ENCODE results near the gene BACH1.

The BACH1 gene

GRCh38 chr21:29387598-29387997 lies 88.9 kb downstream of the BACH1 start:
- Histone ChIP-seq H3K4me2 (ENCODE audit: insufficient read depth, low read length, poor library complexity, severe bottlenecking) (no peak overlapping the region), H2BK12ac (ENCODE audit: low read length) (no peak overlapping the region), H2BK5ac (ENCODE audit: low read length) (no peak overlapping the region), H2BK15ac (ENCODE audit: low read length) (no peak overlapping the region), H3K4me1 (ENCODE audit: control insufficient read depth in 2 of 2, insufficient read depth in 1 of 2, low read depth in 1 of 2, low read length in 2 of 2) (peaks cover 6 to 14% of the 10 kb centered on the region in 2 donors), H2AK5ac (ENCODE audit: low read depth, low read length) (no peak overlapping the region), H3K9ac (ENCODE audit: low read depth, low read length, poor library complexity) (no peak overlapping the region), H3K36me3 (replicated peaks in 1 of 2; ENCODE audit: control insufficient read depth in 2 of 2, insufficient read depth in 2 of 2, low read length in 2 of 2) (no peaks in the 10 kb centered on the region), H4K91ac (ENCODE audit: low read depth, low read length, poor library complexity) (no peak overlapping the region), H3K9me3 (replicated peaks in 1 of 2; ENCODE audit: control insufficient read depth in 2 of 2, insufficient read depth in 1 of 2, low read depth in 1 of 2, low read length in 2 of 2) (no peaks in the 10 kb centered on the region), H3K23ac (ENCODE audit: low read depth, low read length, poor library complexity) (no peak overlapping the region), H2BK120ac (ENCODE audit: low read depth, low read length) (no peak overlapping the region), H3K4ac (ENCODE audit: low read length) (no peak overlapping the region), H3K14ac (ENCODE audit: low read length) (no peak overlapping the region), H3K27me3 (ENCODE audit: control insufficient read depth in 3 of 3, insufficient read depth in 3 of 3, low read depth in 1 of 3, low read length in 3 of 3) (no peaks in the 10 kb centered on the region), H3K18ac (ENCODE audit: low read length) (no peak overlapping the region), H3K4me3 (ENCODE audit: low read length in 2 of 2) (no peak overlapping the region), H3K27ac (replicated peaks; ENCODE audit: low read length) (no peak overlapping the region), H4K8ac (ENCODE audit: low read depth, low read length) (no peak overlapping the region), H3K79me1 (ENCODE audit: low read depth, low read length) (no peaks in the 10 kb centered on the region), H2AFZ (ENCODE audit: low read length) (no peak overlapping the region)
- no peak for DNase-seq (ENCODE audit: low spot score)
- WGBS, 2 donors (ENCODE audit: extremely low coverage in 2 of 2, insufficient read length in 2 of 2, insufficient replicate concordance in 1 of 2) = no CpG with 5 or more reads among the region's 5 CpGs

- Histone ChIP-seq H3K4me2 (ENCODE audit: insufficient read depth, low read length, poor library complexity, severe bottlenecking) (no peak overlapping the region), H3K14ac (ENCODE audit: low read length) (no peak overlapping the region)
- no CpG with 5 or more reads among the region's 3 CpGs for WGBS, 2 donors (ENCODE audit: extremely low coverage in 2 of 2, insufficient read length in 2 of 2, insufficient replicate concordance in 1 of 2)
These were observed 90.4 kb downstream of the BACH1 start for GRCh38 chr21:29389136-29389535.

GRCh38 chr21:29390778-29391177 lies 92.1 kb downstream of the BACH1 start:
- Histone ChIP-seq H3K9me3 (replicated peaks in 1 of 2; ENCODE audit: control insufficient read depth in 2 of 2, insufficient read depth in 1 of 2, low read depth in 1 of 2, low read length in 2 of 2) (no peaks in the 10 kb centered on the region), H3K4me2 (ENCODE audit: insufficient read depth, low read length, poor library complexity, severe bottlenecking) (no peak overlapping the region), H3K14ac (ENCODE audit: low read length) (no peak overlapping the region), H4K91ac (ENCODE audit: low read depth, low read length, poor library complexity) (no peak overlapping the region), H3K4me3 (ENCODE audit: low read length in 2 of 2) (no peak overlapping the region), H2BK12ac (ENCODE audit: low read length) (no peak overlapping the region), H3K9ac (ENCODE audit: low read depth, low read length, poor library complexity) (no peak overlapping the region), H2BK120ac (ENCODE audit: low read depth, low read length) (no peak overlapping the region), H4K8ac (ENCODE audit: low read depth, low read length) (no peak overlapping the region), H3K18ac (ENCODE audit: low read length) (no peak overlapping the region), H2BK5ac (ENCODE audit: low read length) (no peak overlapping the region), H3K36me3 (replicated peaks in 1 of 2; ENCODE audit: control insufficient read depth in 2 of 2, insufficient read depth in 2 of 2, low read length in 2 of 2) (no peaks in the 10 kb centered on the region), H2AFZ (ENCODE audit: low read length) (peak overlapping the region; percentile 6), H2BK15ac (ENCODE audit: low read length) (no peak overlapping the region), H3K23ac (ENCODE audit: low read depth, low read length, poor library complexity) (no peak overlapping the region), H3K27me3 (ENCODE audit: control insufficient read depth in 3 of 3, insufficient read depth in 3 of 3, low read depth in 1 of 3, low read length in 3 of 3) (no peaks in the 10 kb centered on the region), H3K4me1 (ENCODE audit: control insufficient read depth in 2 of 2, insufficient read depth in 1 of 2, low read depth in 1 of 2, low read length in 2 of 2) (peaks cover 0 to 8% of the 10 kb centered on the region in 2 donors), H3K27ac (replicated peaks; ENCODE audit: low read length) (no peak overlapping the region), H3K79me1 (ENCODE audit: low read depth, low read length) (no peaks in the 10 kb centered on the region), H2AK5ac (ENCODE audit: low read depth, low read length) (no peak overlapping the region), H3K4ac (ENCODE audit: low read length) (no peak overlapping the region)
- WGBS, 2 donors (ENCODE audit: extremely low coverage in 2 of 2, insufficient read length in 2 of 2, insufficient replicate concordance in 1 of 2) = no CpG with 5 or more reads among the region's 2 CpGs
- DNase-seq (ENCODE audit: low spot score) = no peak

More at GRCh38 chr21:29389136-29389535, 90.4 kb downstream of the BACH1 start:
- H3K27me3 ChIP-seq (ENCODE audit: control insufficient read depth in 3 of 3, insufficient read depth in 3 of 3, low read depth in 1 of 3, low read length in 3 of 3) = no peaks in the 10 kb centered on the region
- H3K23ac ChIP-seq (ENCODE audit: low read depth, low read length, poor library complexity) = no peak overlapping the region
- no peak overlapping the region for H2BK15ac ChIP-seq (ENCODE audit: low read length)
- no peak overlapping the region for H3K9ac ChIP-seq (ENCODE audit: low read depth, low read length, poor library complexity)
- H3K4me3 ChIP-seq (ENCODE audit: low read length in 2 of 2) = no peak overlapping the region
- H3K4me1 ChIP-seq (ENCODE audit: control insufficient read depth in 2 of 2, insufficient read depth in 1 of 2, low read depth in 1 of 2, low read length in 2 of 2) = peaks cover 4 to 14% of the 10 kb centered on the region in 2 donors
- H3K9me3 ChIP-seq (replicated peaks in 1 of 2; ENCODE audit: control insufficient read depth in 2 of 2, insufficient read depth in 1 of 2, low read depth in 1 of 2, low read length in 2 of 2) = no peaks in the 10 kb centered on the region
- H3K27ac ChIP-seq (replicated peaks; ENCODE audit: low read length) = no peak overlapping the region
- no peak overlapping the region for H4K8ac ChIP-seq (ENCODE audit: low read depth, low read length)
- DNase-seq (ENCODE audit: low spot score) = no peak
- H2BK5ac ChIP-seq (ENCODE audit: low read length) = no peak overlapping the region
- H2AK5ac ChIP-seq (ENCODE audit: low read depth, low read length) = no peak overlapping the region
- no peaks in the 10 kb centered on the region for H3K79me1 ChIP-seq (ENCODE audit: low read depth, low read length)
- no peak overlapping the region for H3K18ac ChIP-seq (ENCODE audit: low read length)
- no peak overlapping the region for H3K4ac ChIP-seq (ENCODE audit: low read length)
- no peak overlapping the region for H2BK120ac ChIP-seq (ENCODE audit: low read depth, low read length)
- no peaks in the 10 kb centered on the region for H3K36me3 ChIP-seq (replicated peaks in 1 of 2; ENCODE audit: control insufficient read depth in 2 of 2, insufficient read depth in 2 of 2, low read length in 2 of 2)
- no peak overlapping the region for H4K91ac ChIP-seq (ENCODE audit: low read depth, low read length, poor library complexity)
- H2BK12ac ChIP-seq (ENCODE audit: low read length) = no peak overlapping the region
- H2AFZ ChIP-seq (ENCODE audit: low read length) = no peak overlapping the region

GRCh38 chr21:29394051-29394450 lies 95.3 kb downstream of the BACH1 start:
- no peaks in the 10 kb centered on the region for H3K9me3 ChIP-seq (replicated peaks in 1 of 2; ENCODE audit: control insufficient read depth in 2 of 2, insufficient read depth in 1 of 2, low read depth in 1 of 2, low read length in 2 of 2)
- no peak for DNase-seq (ENCODE audit: low spot score)
- H2AFZ ChIP-seq (ENCODE audit: low read length) = no peak overlapping the region
- H2AK5ac ChIP-seq (ENCODE audit: low read depth, low read length) = no peak overlapping the region
- H3K18ac ChIP-seq (ENCODE audit: low read length) = no peak overlapping the region
- no peaks in the 10 kb centered on the region for H3K27me3 ChIP-seq (ENCODE audit: control insufficient read depth in 3 of 3, insufficient read depth in 3 of 3, low read depth in 1 of 3, low read length in 3 of 3)
- WGBS, 2 donors (ENCODE audit: extremely low coverage in 2 of 2, insufficient read length in 2 of 2, insufficient replicate concordance in 1 of 2) = no CpG with 5 or more reads among the region's 2 CpGs
- H3K27ac ChIP-seq (replicated peaks; ENCODE audit: low read length) = no peak overlapping the region
- H2BK15ac ChIP-seq (ENCODE audit: low read length) = no peak overlapping the region
- H3K4ac ChIP-seq (ENCODE audit: low read length) = no peak overlapping the region
- H3K79me1 ChIP-seq (ENCODE audit: low read depth, low read length) = no peaks in the 10 kb centered on the region
- no peak overlapping the region for H4K91ac ChIP-seq (ENCODE audit: low read depth, low read length, poor library complexity)
- no peak overlapping the region for H2BK120ac ChIP-seq (ENCODE audit: low read depth, low read length)
- H3K9ac ChIP-seq (ENCODE audit: low read depth, low read length, poor library complexity) = no peak overlapping the region
- H3K14ac ChIP-seq (ENCODE audit: low read length) = no peak overlapping the region
- no peak overlapping the region for H3K4me2 ChIP-seq (ENCODE audit: insufficient read depth, low read length, poor library complexity, severe bottlenecking)
- H3K4me1 ChIP-seq (ENCODE audit: control insufficient read depth in 2 of 2, insufficient read depth in 1 of 2, low read depth in 1 of 2, low read length in 2 of 2) = peaks cover 0 to 8% of the 10 kb centered on the region in 2 donors
- no peak overlapping the region for H3K23ac ChIP-seq (ENCODE audit: low read depth, low read length, poor library complexity)
- no peaks in the 10 kb centered on the region for H3K36me3 ChIP-seq (replicated peaks in 1 of 2; ENCODE audit: control insufficient read depth in 2 of 2, insufficient read depth in 2 of 2, low read length in 2 of 2)
- H4K8ac ChIP-seq (ENCODE audit: low read depth, low read length) = no peak overlapping the region
- H2BK12ac ChIP-seq (ENCODE audit: low read length) = no peak overlapping the region
- H3K4me3 ChIP-seq (ENCODE audit: low read length in 2 of 2) = no peak overlapping the region
- H2BK5ac ChIP-seq (ENCODE audit: low read length) = no peak overlapping the region
